Iris pigment epithelial cell (primary cell): ENCODE data around the gene ATAD3C.
A peak's percentile ranks its signal among the peaks of the same experiment; 100 is the strongest.
"Not testable (repeated sequence)": the region's sequence is repeated elsewhere in the genome, so short reads cannot be mapped to it uniquely, and the experiment has no call there.

ENCODE experiments used
- DNase-seq: peaks from one replicate; pipeline ENCODE4 v3.0.0-alpha.2; 2011; ENCODE audit warnings: low read depth

The ATAD3C gene

GRCh38 chr1:1442069-1442770 lies 7.3 kb upstream of the ATAD3C start:
- DNase-seq, result no peak

GRCh38 chr1:1446631-1447030 lies 2.9 kb upstream of the ATAD3C start:
- not testable (repeated sequence) for DNase-seq

GRCh38 chr1:1450616-1451015 lies 1.1 kb downstream of the ATAD3C start:
- not testable (repeated sequence) for DNase-seq

- no peak for DNase-seq
These were observed 2.3 kb downstream of the ATAD3C start for GRCh38 chr1:1451696-1452364.

GRCh38 chr1:1452365-1452739 lies 2.9 kb downstream of the ATAD3C start:
- not testable (repeated sequence) for DNase-seq

GRCh38 chr1:1452882-1453281 lies 3.4 kb downstream of the ATAD3C start:
- DNase-seq, result no peak

- not testable (repeated sequence) for DNase-seq
These were observed 5.0 kb downstream of the ATAD3C start for GRCh38 chr1:1454286-1455056.

GRCh38 chr1:1455366-1455884 lies 5.9 kb downstream of the ATAD3C start:
- no peak for DNase-seq

- not testable (repeated sequence) for DNase-seq
These were observed 6.4 kb downstream of the ATAD3C start for GRCh38 chr1:1455934-1456333.

- DNase-seq, result not testable (repeated sequence)
These were observed 7.3 kb downstream of the ATAD3C start for GRCh38 chr1:1456683-1457255.

GRCh38 chr1:1459156-1459555 lies 9.7 kb downstream of the ATAD3C start:
- DNase-seq, result not testable (repeated sequence)

- DNase-seq, result not testable (repeated sequence)
These were observed 10.2 kb downstream of the ATAD3C start for GRCh38 chr1:1459711-1460110.

GRCh38 chr1:1460540-1461130 lies 11.1 kb downstream of the ATAD3C start:
- no peak for DNase-seq

- no peak for DNase-seq
These were observed 12.3 kb downstream of the ATAD3C start for GRCh38 chr1:1461721-1462317.

GRCh38 chr1:1462318-1462966 lies 13.0 kb downstream of the ATAD3C start:
- no peak for DNase-seq

- no peak for DNase-seq
These were observed 13.8 kb downstream of the ATAD3C start for GRCh38 chr1:1463312-1463711.

- DNase-seq, result not testable (repeated sequence)
These were observed 18.9 kb downstream of the ATAD3C start for GRCh38 chr1:1468196-1468985.

GRCh38 chr1:1470626-1471388 lies 21.3 kb downstream of the ATAD3C start:
- no peak for DNase-seq

- peak; percentile 94 for DNase-seq
These were observed 22.0 kb downstream of the ATAD3C start, which contains the start of gene ATAD3B for GRCh38 chr1:1471389-1472052. TSS of gene ATAD3B (plus strand) at chr1:1471765. CDS start at chr1:1471885, 120 bp downstream.
